GM13976 (cell line): ENCODE results near the gene MMP19.
"Not testable (repeated sequence)": the region's sequence is repeated elsewhere in the genome, so short reads cannot be mapped to it uniquely, and the experiment has no call there.

ENCODE experiments used
- DNase-seq: peaks from one replicate; pipeline ENCODE4 v3.0.0; 2012; ENCODE audit warnings: low spot score
- in situ Hi-C: fragments of 300-500 bp; cut with MboI; formaldehyde crosslinking; loops from one replicate; pipeline ENCODE4 v1.12.0; 2022; ENCODE audit warnings: low sequenced_read_pairs, mixed read lengths, inconsistent platforms; ENCODE audit not compliant: unreplicated experiment
- TF ChIP-seq, protein P1 (sequence below): IDR thresholded peaks from 2 replicates; pipeline ENCODE4 v1.5.1; 2012; ENCODE audit warnings: borderline replicate concordance, mild to moderate bottlenecking; ENCODE audit not compliant: insufficient read depth; ENCODE audit errors: extremely low read depth, missing control alignments, control extremely low read depth

Gene MMP19, protein sequence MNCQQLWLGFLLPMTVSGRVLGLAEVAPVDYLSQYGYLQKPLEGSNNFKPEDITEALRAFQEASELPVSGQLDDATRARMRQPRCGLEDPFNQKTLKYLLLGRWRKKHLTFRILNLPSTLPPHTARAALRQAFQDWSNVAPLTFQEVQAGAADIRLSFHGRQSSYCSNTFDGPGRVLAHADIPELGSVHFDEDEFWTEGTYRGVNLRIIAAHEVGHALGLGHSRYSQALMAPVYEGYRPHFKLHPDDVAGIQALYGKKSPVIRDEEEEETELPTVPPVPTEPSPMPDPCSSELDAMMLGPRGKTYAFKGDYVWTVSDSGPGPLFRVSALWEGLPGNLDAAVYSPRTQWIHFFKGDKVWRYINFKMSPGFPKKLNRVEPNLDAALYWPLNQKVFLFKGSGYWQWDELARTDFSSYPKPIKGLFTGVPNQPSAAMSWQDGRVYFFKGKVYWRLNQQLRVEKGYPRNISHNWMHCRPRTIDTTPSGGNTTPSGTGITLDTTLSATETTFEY

DNA sequence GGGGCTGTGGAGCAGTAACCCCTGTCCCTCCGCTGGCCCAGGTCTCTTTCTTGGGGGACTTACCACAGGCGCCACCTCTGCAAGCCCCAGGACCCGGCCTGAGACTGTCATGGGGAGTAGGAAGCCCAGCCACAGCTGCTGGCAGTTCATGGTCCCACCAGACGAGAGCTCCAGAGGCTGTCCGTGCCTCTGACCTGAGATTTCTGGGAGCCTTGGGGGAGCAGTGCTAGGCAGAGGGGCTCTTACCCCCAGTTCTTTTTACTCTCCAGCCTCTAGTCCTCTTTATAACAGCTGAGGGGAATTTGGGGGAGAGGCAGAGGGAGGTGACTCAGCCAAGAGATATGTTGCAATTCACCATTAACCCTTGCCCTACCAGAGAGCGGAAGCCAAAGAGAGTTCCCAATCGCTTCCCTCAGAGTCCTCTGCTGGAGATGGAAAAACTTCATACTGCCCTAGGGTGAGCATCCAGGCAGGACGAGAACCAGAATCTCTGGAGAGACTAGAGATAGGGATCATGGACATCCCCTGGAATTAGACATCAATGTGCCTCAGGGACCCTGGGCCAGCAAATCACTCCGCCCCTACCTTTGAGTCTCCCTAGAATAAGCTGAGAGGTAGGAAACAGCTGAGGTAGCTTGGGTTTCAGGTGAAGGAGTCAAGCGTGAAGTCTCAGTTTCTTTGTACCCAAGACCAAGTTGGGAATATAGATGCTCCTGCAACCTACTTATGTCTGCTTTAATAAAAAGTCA, at the start of gene MMP19:
Gene MMP19 (minus strand): TSS at position 256 of the 749 bp plus-strand sequence. CDS start 106 bp downstream, at position 150.
- in situ Hi-C loops: no loop called here
- TF ChIP-seq, protein P1, sequence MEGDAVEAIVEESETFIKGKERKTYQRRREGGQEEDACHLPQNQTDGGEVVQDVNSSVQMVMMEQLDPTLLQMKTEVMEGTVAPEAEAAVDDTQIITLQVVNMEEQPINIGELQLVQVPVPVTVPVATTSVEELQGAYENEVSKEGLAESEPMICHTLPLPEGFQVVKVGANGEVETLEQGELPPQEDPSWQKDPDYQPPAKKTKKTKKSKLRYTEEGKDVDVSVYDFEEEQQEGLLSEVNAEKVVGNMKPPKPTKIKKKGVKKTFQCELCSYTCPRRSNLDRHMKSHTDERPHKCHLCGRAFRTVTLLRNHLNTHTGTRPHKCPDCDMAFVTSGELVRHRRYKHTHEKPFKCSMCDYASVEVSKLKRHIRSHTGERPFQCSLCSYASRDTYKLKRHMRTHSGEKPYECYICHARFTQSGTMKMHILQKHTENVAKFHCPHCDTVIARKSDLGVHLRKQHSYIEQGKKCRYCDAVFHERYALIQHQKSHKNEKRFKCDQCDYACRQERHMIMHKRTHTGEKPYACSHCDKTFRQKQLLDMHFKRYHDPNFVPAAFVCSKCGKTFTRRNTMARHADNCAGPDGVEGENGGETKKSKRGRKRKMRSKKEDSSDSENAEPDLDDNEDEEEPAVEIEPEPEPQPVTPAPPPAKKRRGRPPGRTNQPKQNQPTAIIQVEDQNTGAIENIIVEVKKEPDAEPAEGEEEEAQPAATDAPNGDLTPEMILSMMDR: no peak
- DNase-seq: no peak

DNA sequence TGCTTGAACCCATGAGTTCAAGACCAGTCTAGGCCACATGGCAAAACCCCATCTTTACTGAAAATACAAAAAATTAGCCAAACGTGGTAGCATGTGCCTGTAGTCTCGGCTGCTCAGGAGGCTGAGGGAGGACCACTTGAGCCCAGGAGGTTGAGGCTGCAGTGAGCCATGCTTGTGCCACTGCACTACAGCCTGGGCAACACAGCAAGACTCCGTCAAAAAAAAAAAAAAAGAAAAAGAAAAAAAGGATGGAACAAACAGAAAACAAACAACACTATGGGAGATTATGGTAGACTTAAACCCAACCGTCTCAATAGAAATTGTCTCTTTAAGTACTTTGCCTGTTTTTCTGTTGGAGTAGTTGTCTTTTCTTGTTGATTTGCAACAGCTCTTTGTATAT, 48.6 kb upstream of the MMP19 start:
- in situ Hi-C loops: no loop called here

DNA sequence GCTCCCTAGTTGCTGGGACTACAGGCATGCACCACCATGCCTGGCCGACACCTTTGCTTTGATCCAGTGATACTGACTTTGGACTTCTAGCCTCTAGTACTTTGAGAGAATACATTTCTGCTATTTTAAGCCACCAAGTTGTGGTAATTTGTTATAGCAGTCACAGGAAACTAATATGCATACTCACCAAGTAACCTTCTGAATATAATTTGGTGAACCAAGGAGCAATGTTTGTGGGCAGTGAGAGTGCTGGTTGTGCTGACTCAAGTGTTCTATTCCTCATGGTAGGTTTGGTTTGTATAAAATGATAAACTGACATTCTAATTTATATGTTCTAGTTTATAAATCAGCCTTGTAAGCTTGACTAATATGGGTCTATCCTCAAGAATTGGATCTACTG, 42.4 kb upstream of the MMP19 start:
- TF ChIP-seq, protein P1: no peak
- DNase-seq: no peak
- in situ Hi-C loops: no loop called here

More for the DNA sequence above, 48.6 kb upstream of the MMP19 start:
- TF ChIP-seq, protein P1: no peak
- DNase-seq: no peak

DNA sequence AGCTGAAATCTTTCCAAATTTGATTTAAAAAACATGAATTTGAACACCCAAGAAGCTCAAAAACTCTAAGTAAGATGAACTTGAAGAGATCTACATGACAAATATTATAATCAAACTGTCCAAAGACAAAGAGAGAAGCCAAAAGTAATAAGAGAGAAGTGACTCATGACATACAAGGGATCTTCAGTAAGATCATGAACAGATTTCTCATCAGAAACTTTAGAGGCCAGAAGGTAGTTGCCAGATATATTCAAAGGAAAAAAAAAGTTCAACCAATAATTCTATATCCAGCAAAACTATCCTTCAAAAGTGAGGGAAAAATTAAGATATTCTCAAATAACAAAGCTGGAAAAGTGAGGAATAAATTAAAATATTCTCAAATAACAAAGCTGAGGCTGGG, 35.1 kb upstream of the MMP19 start:
- no peak for DNase-seq
- TF ChIP-seq, protein P1: no peak
- in situ Hi-C loops: no loop called here

DNA sequence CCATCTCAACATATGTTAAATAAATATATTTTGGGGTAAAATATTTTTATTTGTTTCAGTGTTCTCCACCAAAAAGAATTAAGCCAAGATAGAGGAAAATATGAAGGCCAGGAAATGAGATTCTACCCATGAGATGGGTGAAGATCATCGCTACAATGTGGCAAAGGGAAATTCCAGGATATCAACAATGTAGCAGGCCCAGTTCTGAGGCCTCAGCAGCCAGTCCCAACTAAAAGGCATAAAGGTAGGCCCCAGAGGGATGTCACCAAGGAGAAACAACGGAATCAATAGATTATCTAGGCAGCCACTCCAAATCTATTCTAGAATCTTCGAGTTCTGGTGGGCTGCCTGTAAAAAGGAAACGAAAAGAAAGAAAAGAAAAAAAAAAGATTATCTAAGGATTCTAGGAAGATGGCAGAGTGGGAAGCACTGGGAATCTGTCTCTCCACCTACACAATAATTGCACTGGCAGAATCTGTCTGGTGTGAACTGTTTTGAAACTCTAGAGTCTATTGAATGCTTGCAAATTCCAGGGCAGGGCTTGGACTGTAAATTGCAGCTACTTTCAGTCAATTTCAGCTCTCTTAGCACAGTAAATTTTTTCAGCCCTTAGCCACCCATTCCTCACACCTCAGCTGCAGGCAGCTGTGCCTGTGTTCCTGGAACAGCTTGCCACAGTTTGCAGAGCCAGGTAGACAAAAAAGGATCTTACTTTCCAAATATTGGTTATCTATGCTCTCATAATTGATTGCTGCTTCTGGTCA, 33.1 kb upstream of the MMP19 start:
- in situ Hi-C loops: no loop called here
- TF ChIP-seq, protein P1: no peak
- no peak for DNase-seq

DNA sequence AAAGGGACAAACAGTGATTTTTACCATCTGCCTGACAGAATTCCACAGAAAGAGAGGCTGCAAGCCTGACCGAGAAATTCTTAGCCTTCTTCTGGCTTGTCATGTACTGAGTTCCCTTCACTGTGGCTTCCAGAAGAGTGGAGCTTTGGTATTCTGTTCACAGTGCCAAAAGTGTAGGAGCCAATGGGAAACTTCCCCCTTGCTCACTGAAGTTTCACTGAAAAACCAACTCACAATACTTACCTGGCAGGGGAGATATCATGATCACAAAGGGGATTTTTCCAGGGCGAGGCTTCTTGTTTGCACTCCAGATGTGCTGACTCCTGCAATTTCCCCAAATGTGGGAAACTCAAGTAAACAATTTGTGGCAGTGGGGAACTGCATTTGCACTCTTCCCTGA, 31.7 kb upstream of the MMP19 start:
- TF ChIP-seq, protein P1: no peak
- in situ Hi-C loops: no loop called here
- DNase-seq: no peak

DNA sequence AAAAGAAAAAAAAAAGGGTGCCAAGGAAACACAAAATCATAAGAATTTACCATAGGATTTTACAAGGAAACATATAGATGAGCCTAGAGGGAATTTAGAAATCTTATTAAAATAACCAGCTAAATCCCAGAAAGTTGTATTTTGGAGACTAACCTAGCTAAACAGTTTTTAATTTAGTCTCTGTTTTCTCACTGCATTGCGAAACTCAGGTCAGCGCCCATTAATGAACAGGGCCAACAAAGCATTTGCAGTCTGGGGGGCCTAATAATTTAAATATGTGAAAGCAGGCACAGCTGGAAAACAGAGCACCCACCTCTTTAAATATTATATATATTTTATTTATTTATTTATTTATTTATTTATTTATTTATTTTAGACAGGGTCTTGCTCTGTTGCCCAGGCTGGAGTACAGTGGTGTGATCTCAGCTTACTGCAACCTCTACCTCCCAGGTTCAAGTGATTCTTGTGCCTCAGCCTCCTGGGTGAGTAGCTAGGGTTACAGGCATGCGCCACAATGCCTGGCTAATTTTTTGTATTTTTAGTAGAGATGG, 23.8 kb upstream of the MMP19 start:
- in situ Hi-C loops: not testable (repeated sequence)

More for the DNA sequence above, 23.8 kb upstream of the MMP19 start:
- not testable (repeated sequence) for DNase-seq
